ENCODE data around the gene KCNV2. TPM values are rescaled to one million over a fixed set of nuclear protein-coding genes. Genes with fewer than 3 reads are reported as not detected.

The KCNV2 gene
- total RNA-seq, 1 donor from 2014 or later = not detected

- H3K36me3 Mint-ChIP-seq (ENCODE audit: low read depth) = peaks cover 22% of the 10 kb centered on the region
- no peak overlapping the region for H3K27ac Mint-ChIP-seq (ENCODE audit: unreplicated experiment)
- no peak overlapping the region for H3K4me3 Mint-ChIP-seq (ENCODE audit: unreplicated experiment)
- TF ChIP-seq CTCF (IDR thresholded peaks at IDR 0.05) = no peak
- no peak for DNase-seq (ENCODE audit: low spot score)
- peaks cover 14% of the 10 kb centered on the region for H3K4me1 Mint-ChIP-seq (ENCODE audit: low read depth)
- H3K27me3 Mint-ChIP-seq (ENCODE audit: low read depth) = no peaks in the 10 kb centered on the region
- H3K9me3 Mint-ChIP-seq (ENCODE audit: low read depth) = no peaks in the 10 kb centered on the region
These were observed 48.1 kb downstream of the KCNV2 start for GRCh38 chr9:2765250-2765880.

GRCh38 chr9:2767800-2768677 lies 50.7 kb downstream of the KCNV2 start:
- Mint-ChIP-seq H3K36me3 (ENCODE audit: low read depth) (peaks cover 27% of the 10 kb centered on the region), H3K4me1 (ENCODE audit: low read depth) (peaks cover 25% of the 10 kb centered on the region), H3K27me3 (ENCODE audit: low read depth) (no peaks in the 10 kb centered on the region), H3K4me3 (ENCODE audit: unreplicated experiment) (no peak overlapping the region), H3K9me3 (ENCODE audit: low read depth) (no peaks in the 10 kb centered on the region), H3K27ac (ENCODE audit: unreplicated experiment) (no peak overlapping the region)
- no peak for DNase-seq (ENCODE audit: low spot score)
- no peak for TF ChIP-seq CTCF (IDR thresholded peaks at IDR 0.05)

GRCh38 chr9:2771087-2771486 lies 53.8 kb downstream of the KCNV2 start:
- no peak for DNase-seq (ENCODE audit: low spot score)

GRCh38 chr9:2771661-2772060 lies 54.4 kb downstream of the KCNV2 start:
- no peaks in the 10 kb centered on the region for H3K27me3 Mint-ChIP-seq (ENCODE audit: low read depth)
- no peak overlapping the region for H3K4me3 Mint-ChIP-seq (ENCODE audit: unreplicated experiment)
- H3K9me3 Mint-ChIP-seq (ENCODE audit: low read depth) = peaks cover 33% of the 10 kb centered on the region
- no peak for TF ChIP-seq CTCF (IDR thresholded peaks at IDR 0.05)
- H3K4me1 Mint-ChIP-seq (ENCODE audit: low read depth) = peaks cover 19% of the 10 kb centered on the region
- H3K27ac Mint-ChIP-seq (ENCODE audit: unreplicated experiment) = no peak overlapping the region
- H3K36me3 Mint-ChIP-seq (ENCODE audit: low read depth) = peaks cover 57% of the 10 kb centered on the region
- DNase-seq (ENCODE audit: low spot score) = no peak

More at GRCh38 chr9:2771087-2771486, 53.8 kb downstream of the KCNV2 start:
- no peak overlapping the region for H3K27ac Mint-ChIP-seq (ENCODE audit: unreplicated experiment)
- TF ChIP-seq CTCF (IDR thresholded peaks at IDR 0.05) = no peak
- peaks cover 52% of the 10 kb centered on the region for H3K36me3 Mint-ChIP-seq (ENCODE audit: low read depth)
- H3K4me3 Mint-ChIP-seq (ENCODE audit: unreplicated experiment) = no peak overlapping the region
- H3K4me1 Mint-ChIP-seq (ENCODE audit: low read depth) = peaks cover 19% of the 10 kb centered on the region
- no peaks in the 10 kb centered on the region for H3K27me3 Mint-ChIP-seq (ENCODE audit: low read depth)
- H3K9me3 Mint-ChIP-seq (ENCODE audit: low read depth) = peaks cover 27% of the 10 kb centered on the region

- Mint-ChIP-seq H3K4me1 (ENCODE audit: low read depth) (peaks cover 4% of the 10 kb centered on the region), H3K27ac (ENCODE audit: unreplicated experiment) (no peak overlapping the region), H3K27me3 (ENCODE audit: low read depth) (no peaks in the 10 kb centered on the region), H3K36me3 (ENCODE audit: low read depth) (peaks cover 64% of the 10 kb centered on the region), H3K9me3 (ENCODE audit: low read depth) (peaks cover 46% of the 10 kb centered on the region), H3K4me3 (ENCODE audit: unreplicated experiment) (no peak overlapping the region)
- no peak for DNase-seq (ENCODE audit: low spot score)
- TF ChIP-seq CTCF (IDR thresholded peaks at IDR 0.05) = no peak
These were observed 60.1 kb downstream of the KCNV2 start for GRCh38 chr9:2777454-2777853.

Measured in chondrocyte (in vitro differentiated cells).